Caki2 (cell line): ENCODE results near the gene DCST1. TPM values are rescaled to one million over a fixed set of nuclear protein-coding genes. Genes with fewer than 3 reads are reported as not detected.

Experiments
- DNase-seq: peaks from one replicate; pipeline ENCODE4 v3.0.0-alpha.2; 2015; ENCODE audit warnings: low read depth
- in situ Hi-C: cut with HindIII; loops from 2 replicates; pipeline ENCODE4 v1.10.0; 2016; ENCODE audit warnings: low sequenced_read_pairs, low pct_unique_long_range_greater_than_20kb, mixed read lengths
- total RNA-seq: library from RNA; depleted of rRNA; stranded (reverse); fragments of >200 nt; shearing (Covaris generic); gene quantifications from 2 replicates; pipeline ENCODE4 v1.2.3, GENCODE V29; 2014; ENCODE audit warnings: low replicate concordance

The DCST1 gene
- total RNA-seq, 1 experiment from 2014 or later, result not detected

DNA sequence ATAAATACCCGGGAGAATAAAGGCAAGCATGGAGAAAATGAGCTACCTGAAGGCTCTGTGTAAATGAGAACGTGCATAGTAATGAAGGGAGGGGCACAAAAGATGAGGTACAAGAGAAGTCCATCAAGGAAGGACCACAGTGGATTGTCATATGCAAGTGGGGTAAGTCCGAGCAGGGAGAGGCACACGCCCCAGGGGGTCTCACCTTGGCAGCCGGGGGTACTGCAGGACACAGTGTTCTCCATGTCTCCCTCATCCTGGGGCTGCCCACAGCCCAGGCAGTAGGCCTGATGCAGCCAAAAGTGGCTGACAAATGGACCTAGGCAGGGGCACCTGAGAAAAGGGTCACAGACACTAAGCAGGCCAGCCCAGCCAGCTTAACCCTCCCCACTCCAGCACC, 10.0 kb upstream of the DCST1 start:
- no peak for DNase-seq
- in situ Hi-C loops, result no loop called here

DNA sequence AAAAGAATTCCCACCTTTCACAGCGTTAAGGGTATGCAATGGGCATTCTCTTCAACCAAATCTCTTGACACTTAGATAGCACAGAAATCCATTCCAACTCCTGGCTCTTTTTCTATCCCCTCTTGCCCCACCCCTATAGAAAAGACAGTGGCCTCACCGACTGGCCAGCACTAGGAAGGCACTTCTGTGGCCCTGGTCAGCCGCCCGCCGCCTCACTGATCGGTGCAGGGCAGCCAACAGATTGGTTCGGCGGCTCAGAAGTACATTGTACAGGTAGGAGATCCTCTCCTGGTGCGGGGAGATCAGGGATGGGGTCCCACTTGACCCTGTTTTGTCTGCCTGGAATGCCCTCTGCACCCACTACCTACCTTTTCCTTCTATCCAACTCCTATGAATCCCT, 9.3 kb upstream of the DCST1 start:
- in situ Hi-C loops, result no loop called here

DNA sequence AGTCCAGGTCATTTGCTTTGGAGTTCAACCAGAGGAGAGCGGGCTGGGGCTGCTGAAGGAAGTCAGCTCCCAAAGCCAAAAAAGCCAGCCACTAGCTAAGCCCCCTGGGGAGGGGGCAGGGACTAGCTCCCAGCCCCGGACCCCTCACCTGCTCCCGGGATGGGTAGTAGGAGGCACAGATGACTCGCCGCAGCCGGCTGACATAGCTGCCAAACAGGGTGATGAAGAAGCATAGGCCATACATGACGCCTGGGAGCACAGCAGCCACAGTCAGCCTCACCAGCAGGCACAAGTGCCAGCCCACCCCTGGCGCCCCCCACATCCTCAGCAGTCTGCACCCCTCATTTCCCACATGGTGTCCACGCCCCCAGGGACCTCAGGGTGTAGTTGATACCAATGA, 7.5 kb upstream of the DCST1 start:
- in situ Hi-C loops, result no loop called here
- no peak for DNase-seq

More for the DNA sequence above, 9.3 kb upstream of the DCST1 start:
- no peak for DNase-seq

DNA sequence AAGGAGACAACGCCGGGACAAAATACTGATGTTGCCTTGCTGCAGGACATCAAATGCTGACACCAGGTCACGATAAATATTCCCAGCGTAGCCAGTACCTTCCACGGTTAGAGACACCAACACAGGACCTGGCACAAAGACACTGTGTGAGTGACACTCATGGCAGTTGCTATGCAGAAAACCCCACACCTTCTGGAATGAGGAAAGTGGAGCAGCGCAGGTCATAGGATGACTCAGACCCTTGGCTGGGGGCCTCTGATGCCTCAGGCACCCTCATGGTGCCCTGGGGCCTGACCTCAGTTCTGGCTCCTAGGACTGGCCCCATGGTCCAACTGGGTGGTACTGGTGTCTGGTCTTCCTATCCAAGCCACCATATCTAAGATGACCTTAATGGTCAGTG, 7.0 kb upstream of the DCST1 start:
- in situ Hi-C loops, result no loop called here
- DNase-seq, result no peak

DNA sequence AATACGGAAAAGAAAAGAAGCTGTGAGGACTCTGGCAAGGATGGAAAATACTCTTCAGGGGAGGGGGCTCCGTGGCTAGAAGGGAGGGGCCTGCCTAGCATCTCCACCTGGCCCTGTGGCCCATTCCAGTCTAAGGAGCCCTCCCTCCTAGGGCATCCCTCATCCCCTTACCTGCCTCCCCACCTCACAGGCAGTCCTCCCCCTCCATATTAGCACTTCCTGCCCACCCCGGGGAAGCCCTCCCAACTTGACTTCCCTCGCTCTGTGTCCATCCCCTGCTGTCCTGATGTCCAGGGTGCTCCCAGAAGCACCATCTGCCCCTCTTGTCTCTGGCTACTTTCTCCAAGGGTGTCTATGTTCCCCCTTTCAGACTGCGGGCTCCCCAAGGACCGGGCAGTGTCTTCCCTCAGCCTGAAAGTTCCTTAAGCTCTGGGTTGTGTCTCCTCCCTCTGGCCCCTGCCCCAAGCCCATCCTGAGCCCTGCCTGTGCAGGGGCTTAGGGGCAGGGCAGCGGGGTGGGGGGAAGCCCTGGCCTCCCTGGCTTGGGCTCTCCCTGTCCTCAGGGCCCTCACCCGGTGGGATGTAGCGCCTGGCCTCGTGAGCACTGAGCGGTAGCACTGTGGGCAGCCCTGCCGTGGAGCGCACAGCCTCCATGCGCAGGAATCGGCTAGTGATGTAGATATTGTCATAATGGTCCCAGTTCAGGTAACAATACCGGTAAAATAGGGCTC, 3.9 kb upstream of the DCST1 start:
- DNase-seq, result no peak
- in situ Hi-C loops, result no loop called here

DNA sequence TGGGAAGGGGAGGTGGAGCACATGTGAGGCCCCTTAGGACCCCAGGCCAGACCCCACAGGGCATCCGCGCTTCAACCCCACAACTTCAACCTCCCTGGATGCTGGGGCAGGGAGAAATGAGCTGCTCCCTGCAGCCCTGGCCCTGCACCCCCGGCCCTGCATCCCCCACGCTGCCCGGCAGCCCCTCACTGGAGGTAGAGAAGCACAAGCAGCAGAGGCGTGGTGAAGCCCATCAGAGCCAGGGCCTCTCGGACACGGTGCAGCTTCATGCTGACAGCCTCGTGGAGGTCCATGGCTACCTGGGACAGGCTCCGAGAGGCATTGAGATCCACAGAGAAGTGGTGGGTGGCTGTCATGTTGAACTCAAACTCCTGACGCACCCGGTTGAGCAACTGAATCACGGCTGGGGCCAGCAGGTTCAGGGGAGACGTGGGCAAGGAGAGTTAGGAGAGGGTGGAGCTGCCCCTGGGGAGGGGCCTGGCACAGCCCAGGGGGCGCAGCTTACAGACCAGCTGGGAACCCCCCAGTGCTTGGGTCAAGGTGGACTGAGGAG, 3.3 kb upstream of the DCST1 start:
- in situ Hi-C loops, result no loop called here
- DNase-seq, result no peak

DNA sequence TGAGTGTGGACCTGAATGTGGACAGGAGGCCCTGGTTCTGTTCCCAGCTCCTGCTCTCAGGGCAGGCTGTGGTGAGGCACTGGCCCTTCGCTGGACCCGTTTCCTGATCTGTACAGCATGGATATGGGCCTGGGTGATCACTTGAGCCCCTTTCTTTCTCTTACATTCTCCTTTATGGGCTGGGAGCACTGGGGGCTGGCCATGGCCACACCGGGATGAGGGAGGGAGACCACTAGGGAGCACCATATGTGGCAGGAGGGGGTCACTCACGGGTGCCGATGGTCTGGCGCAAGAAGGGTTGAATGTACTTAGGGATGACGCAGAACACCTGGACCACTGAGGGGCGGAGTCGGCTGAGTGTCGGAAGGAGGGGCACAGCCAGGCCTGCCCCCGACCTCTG, 2.7 kb upstream of the DCST1 start:
- in situ Hi-C loops, result no loop called here
- no peak for DNase-seq

DNA sequence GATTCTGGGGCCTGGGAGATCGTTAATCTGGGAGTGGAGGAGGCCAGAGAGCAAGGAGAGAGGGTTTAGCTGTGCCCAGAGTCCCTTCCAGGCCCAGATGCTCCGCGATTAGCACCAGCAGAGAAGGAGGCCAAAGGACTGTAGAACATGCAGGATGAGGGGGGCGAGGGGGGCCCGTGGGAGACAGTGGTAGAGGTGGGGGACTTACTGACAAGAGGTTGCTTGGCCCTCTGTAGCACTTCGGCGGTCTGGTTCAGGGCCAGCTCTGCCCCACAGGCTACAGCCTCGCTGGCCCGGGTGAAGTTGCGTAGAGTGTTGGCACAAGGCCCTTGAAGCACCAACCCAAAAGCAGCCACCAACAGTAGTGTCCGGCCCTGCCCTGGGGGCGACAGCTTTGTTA, 738 bp upstream of the DCST1 start:
- DNase-seq, result no peak
- in situ Hi-C loops, result no loop called here

DNA sequence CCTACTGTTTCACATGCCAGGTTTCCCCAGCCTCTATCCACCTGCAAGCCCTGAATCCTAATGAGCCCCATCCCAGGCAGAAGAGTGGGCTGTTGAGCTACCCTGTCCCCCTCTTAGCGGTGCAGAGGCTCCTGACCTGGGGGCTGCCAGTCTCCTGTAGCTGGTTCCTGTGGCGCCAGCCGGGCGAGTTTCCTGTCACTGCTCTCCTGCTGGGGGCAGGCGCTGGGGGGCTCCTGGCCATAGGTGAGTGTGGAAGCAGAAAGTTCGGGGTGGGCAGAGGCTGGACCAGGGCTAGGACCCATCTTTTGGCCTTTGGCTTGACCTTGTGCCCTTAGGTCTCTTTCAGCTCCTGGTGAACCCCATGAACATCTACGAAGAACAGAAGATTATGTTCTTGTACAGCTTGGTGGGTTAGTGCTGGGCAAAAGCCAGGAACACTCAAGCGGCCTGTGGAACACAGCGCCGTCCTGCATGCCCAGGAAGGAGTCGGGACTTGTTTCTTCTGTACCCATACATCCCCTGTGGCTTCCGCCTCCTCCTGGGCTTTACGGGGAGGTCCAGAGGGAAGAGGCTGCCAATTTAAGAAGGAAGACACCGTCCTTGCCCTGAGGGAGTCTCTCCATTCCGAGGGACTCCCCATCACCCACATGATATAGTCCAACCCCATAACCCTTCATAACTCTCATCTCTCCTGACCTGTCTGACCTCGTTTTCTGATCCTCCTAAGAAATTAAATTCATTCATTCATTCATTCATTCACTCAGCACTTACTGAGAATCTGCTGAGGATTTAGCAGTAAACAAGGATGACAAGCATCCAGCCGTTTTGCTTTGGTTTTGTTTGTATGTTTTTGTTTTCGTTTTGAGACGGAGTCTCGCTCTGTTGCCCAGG, 939 bp downstream of the DCST1 start:
- DNase-seq, result no peak
- in situ Hi-C loops, result no loop called here

DNA sequence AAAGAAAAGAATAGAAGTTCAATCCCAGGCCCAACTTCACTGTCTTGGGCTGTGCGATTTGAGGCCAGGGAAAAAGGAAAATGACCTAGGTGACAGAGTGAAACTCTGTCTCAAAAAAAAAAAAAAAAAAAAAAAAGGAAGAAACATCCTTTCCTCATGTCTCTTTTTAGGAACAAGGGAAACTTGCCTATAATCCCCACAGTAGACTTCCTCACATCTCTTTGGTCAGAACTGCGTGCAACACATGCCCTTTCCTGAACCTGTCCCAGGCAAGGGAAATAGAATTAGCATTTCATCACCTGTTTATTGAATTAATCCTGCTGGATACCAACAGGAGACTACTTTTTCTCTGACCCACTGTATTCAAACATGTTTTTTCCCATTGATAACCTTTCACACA, 2.3 kb downstream of the DCST1 start:
- in situ Hi-C loops, result no loop called here
- no peak for DNase-seq

DNA sequence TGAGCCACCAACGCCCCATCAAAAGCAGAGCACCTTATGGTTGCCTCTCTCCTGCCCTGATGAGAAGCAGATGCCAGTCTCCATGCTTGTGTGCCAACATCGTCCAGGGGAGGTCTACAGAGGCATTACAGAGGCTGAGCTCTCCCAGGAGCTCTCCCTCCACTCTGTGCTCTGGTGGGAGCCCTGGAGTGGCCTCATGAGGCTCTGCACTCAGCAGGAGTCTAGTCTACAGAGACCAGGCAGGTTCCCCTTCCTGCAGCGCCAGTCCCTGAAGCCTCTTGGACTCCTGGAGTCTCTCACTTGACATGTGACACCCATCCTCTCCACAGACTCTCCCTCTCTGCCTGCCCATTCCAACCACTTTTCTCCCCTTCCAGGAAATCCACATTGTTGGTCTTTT, 3.4 kb downstream of the DCST1 start:
- in situ Hi-C loops, result no loop called here
- no peak for DNase-seq

DNA sequence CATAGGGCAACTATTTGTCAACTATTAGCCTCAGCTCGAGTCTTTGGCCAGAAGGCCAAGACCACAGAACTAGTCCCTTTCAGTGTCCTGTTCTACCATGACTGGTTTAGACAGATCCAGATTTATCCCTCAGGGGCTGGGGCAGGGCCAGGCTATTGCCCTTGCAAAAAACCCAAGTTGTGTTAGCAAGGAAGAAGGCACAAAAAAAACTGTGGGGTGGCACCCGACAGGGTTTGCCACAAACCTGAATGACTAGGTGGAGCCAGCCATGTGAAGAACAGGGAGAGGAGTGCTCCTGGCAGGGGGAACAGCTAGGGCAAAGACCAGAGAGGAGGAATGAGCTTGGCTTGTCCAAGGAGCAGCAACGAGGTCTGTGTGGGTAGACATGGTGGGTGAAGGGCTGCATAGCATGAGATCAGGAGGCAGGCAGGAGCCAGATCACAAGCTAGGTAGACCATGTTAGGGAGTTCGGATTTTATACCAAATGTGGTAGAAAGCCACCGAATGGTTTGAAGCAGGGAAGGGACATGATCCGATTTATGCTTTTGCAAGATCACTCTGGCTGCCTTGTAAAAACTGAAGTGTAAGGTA, 4.3 kb downstream of the DCST1 start:
- in situ Hi-C loops, result no loop called here
- no peak for DNase-seq

DNA sequence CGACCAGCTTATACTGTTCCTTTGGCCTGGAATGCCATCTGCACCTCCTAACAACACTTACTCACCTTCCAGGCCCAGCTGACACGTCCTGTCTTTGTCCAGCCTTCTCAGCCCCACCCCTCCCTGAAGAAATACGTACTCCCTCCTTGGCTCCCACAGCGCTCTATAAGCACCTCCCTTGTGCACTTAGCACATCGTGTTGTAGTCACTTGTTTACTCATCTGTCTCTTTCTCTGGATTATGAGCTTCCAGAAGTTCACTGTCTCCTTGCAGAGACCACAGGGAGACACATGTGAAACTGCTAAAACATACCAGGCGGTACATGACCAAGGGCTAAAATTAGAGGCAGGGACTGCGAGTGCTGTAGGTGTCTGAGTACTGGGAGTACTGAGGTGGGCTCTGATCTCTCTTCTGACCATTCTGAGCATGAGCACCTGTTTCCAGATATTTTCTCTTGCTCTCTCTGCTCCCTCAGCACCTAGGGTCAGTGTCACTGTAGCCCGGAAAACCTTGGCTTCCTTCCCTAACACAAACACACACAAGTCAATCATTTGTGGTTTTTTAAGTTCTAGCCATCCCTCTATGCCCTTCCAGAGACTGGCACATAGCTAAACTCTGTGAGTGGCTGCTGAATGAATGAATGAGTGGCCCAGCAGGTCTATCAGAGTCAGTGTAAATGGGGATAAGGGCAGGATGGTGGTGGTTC, 5.1 kb downstream of the DCST1 start:
- in situ Hi-C loops, result no loop called here
- peak; percentile 53 for DNase-seq

DNA sequence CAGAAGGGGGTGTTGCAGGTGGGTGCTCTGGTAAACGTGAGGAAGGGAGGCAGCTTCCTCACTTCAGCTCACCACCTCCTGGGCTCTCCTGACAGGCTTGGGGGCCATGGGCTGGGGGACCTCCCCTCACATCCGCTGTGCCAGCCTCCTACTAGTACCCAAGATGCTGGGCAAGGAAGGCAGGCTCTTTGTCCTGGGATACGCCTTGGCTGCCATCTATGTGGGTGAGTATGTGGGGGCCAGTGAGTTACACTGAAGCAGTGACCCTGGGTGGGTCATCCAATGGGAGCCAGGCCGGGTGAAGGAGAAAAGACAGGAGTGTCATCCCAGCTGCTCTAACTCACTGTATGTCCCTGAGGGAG, 5.7 kb downstream of the DCST1 start:
- DNase-seq, result no peak
- in situ Hi-C loops, result no loop called here

DNA sequence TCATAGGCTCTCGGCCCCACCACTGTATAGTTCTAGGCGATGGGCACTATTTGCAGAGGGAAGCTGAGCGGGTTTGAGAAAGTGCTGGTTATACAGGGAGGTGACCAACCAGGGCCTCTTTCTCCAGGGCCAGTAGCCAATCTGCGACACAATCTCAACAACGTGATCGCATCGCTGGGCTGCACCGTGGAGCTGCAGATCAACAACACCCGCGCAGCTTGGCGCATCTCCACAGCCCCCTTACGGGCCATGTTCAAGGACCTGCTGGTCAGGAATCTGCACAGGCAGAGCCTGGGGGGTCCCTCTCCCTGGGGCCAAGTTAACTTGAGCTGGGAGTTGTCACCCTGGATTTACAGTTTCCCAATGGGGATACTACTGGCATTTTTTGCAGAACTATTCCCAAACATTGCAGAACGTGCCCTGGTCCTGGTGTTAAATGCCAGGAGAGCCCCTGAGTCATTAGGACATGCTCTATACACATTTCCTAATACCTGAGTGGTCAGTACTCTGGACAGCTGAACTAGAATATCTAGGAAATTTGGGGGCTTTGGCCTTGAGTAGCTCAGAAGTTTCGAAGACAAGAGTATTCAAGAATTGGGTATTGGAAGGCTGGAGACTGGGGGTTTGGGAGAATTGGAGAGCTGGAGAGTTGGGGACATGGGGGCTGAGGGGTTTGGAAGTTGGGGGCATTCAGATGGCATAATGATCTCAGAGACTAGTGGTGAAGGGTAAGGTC, 6.9 kb downstream of the DCST1 start:
- DNase-seq, result no peak
- in situ Hi-C loops, result no loop called here

DNA sequence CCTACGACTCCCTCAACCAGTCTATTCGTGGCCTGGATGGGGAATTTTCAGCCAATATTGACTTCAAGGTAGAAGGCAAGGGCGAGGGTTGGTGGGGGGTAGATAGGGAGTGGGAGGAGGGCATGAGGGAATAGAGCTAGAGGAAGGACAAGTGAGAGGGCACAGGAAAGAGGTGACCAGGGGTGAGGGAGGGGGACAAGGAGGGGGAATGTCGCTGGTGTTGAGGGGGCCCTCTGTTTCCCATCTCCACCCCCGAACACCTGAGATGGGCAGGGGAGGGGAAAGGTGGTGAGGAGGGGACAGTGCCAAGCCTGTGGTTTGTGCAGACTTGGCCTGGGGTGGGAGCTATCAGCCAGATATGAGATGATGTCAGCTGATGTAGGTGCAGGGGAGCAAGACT, 9.2 kb downstream of the DCST1 start:
- DNase-seq, result no peak
- in situ Hi-C loops, result no loop called here

DNA sequence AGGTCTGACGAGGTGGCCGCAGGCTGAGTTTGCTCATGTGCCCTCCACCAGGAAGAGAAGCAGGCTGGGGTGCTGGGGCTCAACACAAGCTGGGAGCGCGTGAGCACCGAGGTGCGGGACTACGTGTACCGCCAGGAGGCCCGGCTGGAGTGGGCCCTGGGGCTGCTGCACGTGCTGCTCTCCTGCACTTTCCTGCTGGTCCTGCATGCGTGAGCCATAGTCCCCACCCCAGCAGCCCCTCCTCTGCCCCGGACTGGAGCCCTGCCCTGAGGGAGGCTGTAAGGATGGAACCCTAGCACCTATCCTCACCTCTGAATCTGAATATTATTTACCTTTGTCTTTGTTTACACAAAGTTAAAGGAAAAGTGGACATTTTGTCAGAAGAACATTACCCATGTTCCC, 9.7 kb downstream of the DCST1 start:
- DNase-seq, result no peak
- in situ Hi-C loops, result no loop called here

DNA sequence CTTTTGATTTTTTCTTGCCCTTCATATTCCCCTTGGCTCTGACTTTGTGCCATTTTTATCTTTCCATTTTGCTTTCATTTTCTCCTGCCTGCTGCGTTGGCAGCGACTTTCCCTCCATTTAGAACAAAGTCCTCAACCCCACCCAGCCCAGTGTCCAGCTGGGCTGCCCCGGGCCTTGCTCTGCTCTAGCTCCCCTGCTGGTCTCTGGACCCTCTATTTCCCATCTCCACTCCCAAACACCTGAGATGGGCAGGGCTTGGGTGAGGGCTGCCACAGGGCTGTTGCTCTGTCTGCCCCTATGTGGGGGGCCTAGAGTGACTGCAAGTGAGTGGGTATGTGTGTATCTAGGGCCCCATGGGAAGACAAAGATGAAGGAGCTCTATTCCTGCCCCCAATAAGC, 10.2 kb downstream of the DCST1 start:
- in situ Hi-C loops, result no loop called here
- DNase-seq, result no peak
